Measurements from ENCODE around the gene KLF14.

DNA sequence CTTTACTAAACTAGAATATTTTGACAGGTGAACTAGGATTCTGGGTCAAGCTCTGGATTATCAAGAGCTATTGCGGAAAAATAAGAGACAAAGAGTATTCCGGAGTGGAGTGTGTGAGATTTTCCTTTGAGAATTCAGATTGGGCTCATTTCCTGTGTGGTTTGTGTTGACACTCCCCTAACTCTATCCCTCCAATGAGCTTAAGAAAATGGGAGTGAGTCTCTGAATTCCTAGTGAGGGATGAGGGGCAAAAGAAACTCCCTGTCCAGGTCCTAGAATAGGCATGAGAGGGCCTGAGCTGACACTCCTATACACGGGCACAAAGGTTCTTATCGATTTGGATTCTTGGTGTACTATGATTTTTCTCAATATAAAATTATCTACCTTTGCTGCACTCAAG lies 10.2 kb downstream of the KLF14 start:
- TF ChIP-seq, protein P1, sequence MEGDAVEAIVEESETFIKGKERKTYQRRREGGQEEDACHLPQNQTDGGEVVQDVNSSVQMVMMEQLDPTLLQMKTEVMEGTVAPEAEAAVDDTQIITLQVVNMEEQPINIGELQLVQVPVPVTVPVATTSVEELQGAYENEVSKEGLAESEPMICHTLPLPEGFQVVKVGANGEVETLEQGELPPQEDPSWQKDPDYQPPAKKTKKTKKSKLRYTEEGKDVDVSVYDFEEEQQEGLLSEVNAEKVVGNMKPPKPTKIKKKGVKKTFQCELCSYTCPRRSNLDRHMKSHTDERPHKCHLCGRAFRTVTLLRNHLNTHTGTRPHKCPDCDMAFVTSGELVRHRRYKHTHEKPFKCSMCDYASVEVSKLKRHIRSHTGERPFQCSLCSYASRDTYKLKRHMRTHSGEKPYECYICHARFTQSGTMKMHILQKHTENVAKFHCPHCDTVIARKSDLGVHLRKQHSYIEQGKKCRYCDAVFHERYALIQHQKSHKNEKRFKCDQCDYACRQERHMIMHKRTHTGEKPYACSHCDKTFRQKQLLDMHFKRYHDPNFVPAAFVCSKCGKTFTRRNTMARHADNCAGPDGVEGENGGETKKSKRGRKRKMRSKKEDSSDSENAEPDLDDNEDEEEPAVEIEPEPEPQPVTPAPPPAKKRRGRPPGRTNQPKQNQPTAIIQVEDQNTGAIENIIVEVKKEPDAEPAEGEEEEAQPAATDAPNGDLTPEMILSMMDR (IDR thresholded peaks at IDR 0.05) = no peak
- TF ChIP-seq POLR2A (IDR thresholded peaks at IDR 0.05) = no peak

All from ovary (tissue), 3 donors.